Pancreas (tissue), 10 donors: ENCODE data around the gene GYPA. TPM values are rescaled to one million over a fixed set of nuclear protein-coding genes. Genes with fewer than 3 reads are reported as not detected.
"Not testable (repeated sequence)": the region's sequence is repeated elsewhere in the genome, so short reads cannot be mapped to it uniquely, and the experiment has no call there.

Source experiments
- ATAC-seq, 4 donors: fragments of 200-7000 bp; cut with Tn5 transposase; one replicate each; pipeline versions ENCODE4 v1.8.0 to v1.9.1; 2020; ENCODE audit warnings: mild to moderate bottlenecking in 4 of 4, moderate library complexity in 4 of 4
- DNase-seq, 6 donors: peaks; one replicate each; pipeline ENCODE4 v3.0.0-alpha.2; 2020
- FAIRE-seq: peaks from 2 replicates; lab custom pipeline; 2012; peaks lifted over from hg19 to GRCh38; lab: Jason Lieb, UNC
- H3K27ac ChIP-seq, 4 donors: fragments of 200-600 bp; sonication (generic); 1 replicate in 3 of 4; 2 replicates in 1 of 4; pipeline versions ENCODE4 v1.5.0 to v1.8.0; 2020
- H3K27me3 ChIP-seq, 4 donors: fragments of 200-600 bp; one replicate each; pipeline ENCODE4 v1.8.0; 2021
- H3K36me3 ChIP-seq, 3 donors: fragments of 200-600 bp; sonication (generic) in 1 of 3; one replicate each; pipeline versions ENCODE4 v1.5.0 to v1.8.0; 2020 to 2021
- H3K4me1 ChIP-seq, 3 donors: fragments of 200-600 bp; one replicate each; pipeline ENCODE4 v1.8.0; 2021
- H3K4me3 ChIP-seq, 4 donors: fragments of 200-600 bp; sonication (generic) in 2 of 4; one replicate each; pipeline versions ENCODE4 v1.5.0 to v1.8.0; 2020 to 2021
- H3K9me3 ChIP-seq, 4 donors: fragments of 200-600 bp; one replicate each; pipeline ENCODE4 v1.8.0; 2021
- WGBS, 2 donors: extraction: QIAGEN DNeasy Blood & Tissue Kit; methylation state at CpG; one replicate each; pipeline ENCODE4 v1.1.7; 2013; 5-methylcytosine and 5-hydroxymethylcytosine counted together
- intact Hi-C, 3 donors: fragments of 100-400 bp; cut with DNase I; formaldehyde crosslinking; loops; one replicate each; pipeline versions ENCODE4 v1.11.1 to v1.14.2; 2022
- polyA plus RNA-seq, 2 donors: library from polyadenylated mRNA; stranded (reverse); fragments of 200-250 nt; gene quantifications; one replicate each; pipeline ENCODE4 v1.2.3, GENCODE V29; 2013
- total RNA-seq, 6 donors: library from RNA; stranded (reverse); fragmentation: NEBNext Ultra II Directional in 4 of 6; extraction: Animal tissue kit (Norgen Biotek cat#: 25700) in 4 of 6; gene quantifications; one replicate each; pipeline versions ENCODE4 v1.2.1 to v1.2.4, GENCODE V29; 2021 to 2023
- donor health status: healthy with polysubstance abuse.
- donor health status: DM: no; HTN: no; CAD: no; lungs with moderate emphysema.
- donor health status: DM: no; HTN: no; CAD: no.
- donor health status: control.
- donor health status: control.
- donor health status: Bipolar disorder and iron deficiency.
- donor health status: DM: yes; HTN: yes; CAD: no.
- donor health status: DM: no; HTN: no; CAD: no.
- donor health status: DM: no; HTN: no; CAD: no.
- donor health status: DM: yes; HTN: yes; CAD: no.

GYPA gene
- total and polyA plus RNA-seq, 8 donors: not detected

GRCh38 chr4:144138239-144138638 is 2.3 kb downstream of the GYPA start:
- intact Hi-C loops, H3K36me3 ChIP-seq, H3K27me3 ChIP-seq, FAIRE-seq, DNase-seq, ATAC-seq, H3K4me3 ChIP-seq, H3K4me1 ChIP-seq, H3K9me3 ChIP-seq, H3K27ac ChIP-seq: not testable (repeated sequence)
- WGBS, 2 donors: 67 to 78% methylated on average over 4 of the region's 4 CpGs

- H3K9me3 ChIP-seq, H3K36me3 ChIP-seq, intact Hi-C loops, H3K4me3 ChIP-seq, DNase-seq, ATAC-seq, H3K4me1 ChIP-seq, H3K27me3 ChIP-seq, H3K27ac ChIP-seq, FAIRE-seq: not testable (repeated sequence)
- 65 to 78% methylated on average over 8 of the region's 8 CpGs for WGBS, 2 donors
These were observed 3.2 kb downstream of the GYPA start for GRCh38 chr4:144137137-144137931.

- intact Hi-C loops, H3K9me3 ChIP-seq, DNase-seq, H3K36me3 ChIP-seq, ATAC-seq, H3K4me3 ChIP-seq, H3K27me3 ChIP-seq, H3K27ac ChIP-seq, H3K4me1 ChIP-seq: not testable (repeated sequence)
- FAIRE-seq: peak; percentile 41
- 65 to 83% methylated on average over 4 of the region's 4 CpGs for WGBS, 2 donors
These were observed 4.3 kb downstream of the GYPA start for GRCh38 chr4:144136189-144136588.

GRCh38 chr4:144130167-144130566 is 10.4 kb downstream of the GYPA start:
- H3K9me3 ChIP-seq, intact Hi-C loops, H3K4me3 ChIP-seq, H3K27me3 ChIP-seq, H3K4me1 ChIP-seq, H3K36me3 ChIP-seq, FAIRE-seq, H3K27ac ChIP-seq, DNase-seq, ATAC-seq: not testable (repeated sequence)
- 92 to 93% methylated on average over 1 of the region's 1 CpG for WGBS, 2 donors

- DNase-seq, H3K27ac ChIP-seq, H3K4me3 ChIP-seq, H3K36me3 ChIP-seq, intact Hi-C loops, ATAC-seq, FAIRE-seq, H3K27me3 ChIP-seq, H3K9me3 ChIP-seq, H3K4me1 ChIP-seq: not testable (repeated sequence)
- WGBS, 2 donors: 75 to 83% methylated on average over 4 of the region's 4 CpGs
These were observed 11.1 kb downstream of the GYPA start for GRCh38 chr4:144129336-144129875.

GRCh38 chr4:144128709-144129320 is 11.7 kb downstream of the GYPA start:
- H3K36me3 ChIP-seq, H3K27ac ChIP-seq, H3K9me3 ChIP-seq, H3K4me1 ChIP-seq, H3K27me3 ChIP-seq, ATAC-seq, DNase-seq, H3K4me3 ChIP-seq, FAIRE-seq, intact Hi-C loops: not testable (repeated sequence)
- WGBS, 2 donors: 36 to 46% methylated on average over 5 of the region's 5 CpGs

GRCh38 chr4:144125109-144125508 is 15.4 kb downstream of the GYPA start:
- ATAC-seq, FAIRE-seq, intact Hi-C loops, H3K4me1 ChIP-seq, H3K36me3 ChIP-seq, H3K27ac ChIP-seq, DNase-seq, H3K4me3 ChIP-seq, H3K9me3 ChIP-seq, H3K27me3 ChIP-seq: not testable (repeated sequence)
- 43 to 55% methylated on average over 1 of the region's 2 CpGs for WGBS, 2 donors

- WGBS, 2 donors: 64 to 67% methylated on average over 3 to 4 of the region's 4 CpGs
- H3K27ac ChIP-seq, ATAC-seq, H3K4me1 ChIP-seq, FAIRE-seq, H3K4me3 ChIP-seq, H3K36me3 ChIP-seq, intact Hi-C loops, H3K27me3 ChIP-seq, H3K9me3 ChIP-seq, DNase-seq: not testable (repeated sequence)
These were observed 16.4 kb downstream of the GYPA start for GRCh38 chr4:144123982-144124635.

GRCh38 chr4:144123269-144123668 is 17.2 kb downstream of the GYPA start:
- intact Hi-C loops, FAIRE-seq, H3K4me1 ChIP-seq, DNase-seq, H3K4me3 ChIP-seq, H3K27me3 ChIP-seq, H3K9me3 ChIP-seq, H3K27ac ChIP-seq, H3K36me3 ChIP-seq, ATAC-seq: not testable (repeated sequence)
- 60 to 73% methylated on average over 3 of the region's 3 CpGs for WGBS, 2 donors

GRCh38 chr4:144119752-144120151 is 20.8 kb downstream of the GYPA start:
- DNase-seq, intact Hi-C loops, H3K4me3 ChIP-seq, H3K4me1 ChIP-seq, H3K27ac ChIP-seq, H3K27me3 ChIP-seq, H3K36me3 ChIP-seq, FAIRE-seq, H3K9me3 ChIP-seq, ATAC-seq: not testable (repeated sequence)
- 60% methylated on average over 3 to 5 of the region's 5 CpGs for WGBS, 2 donors
